ENCODE results near the gene SMCO4. TPM values are rescaled to one million over a fixed set of nuclear protein-coding genes. Genes with fewer than 3 reads are reported as not detected.
"Not testable (repeated sequence)": the region's sequence is repeated elsewhere in the genome, so short reads cannot be mapped to it uniquely, and the experiment has no call there.

SMCO4 gene
- total RNA-seq, 1 donor from 2014 or later: 26.5 TPM

DNA sequence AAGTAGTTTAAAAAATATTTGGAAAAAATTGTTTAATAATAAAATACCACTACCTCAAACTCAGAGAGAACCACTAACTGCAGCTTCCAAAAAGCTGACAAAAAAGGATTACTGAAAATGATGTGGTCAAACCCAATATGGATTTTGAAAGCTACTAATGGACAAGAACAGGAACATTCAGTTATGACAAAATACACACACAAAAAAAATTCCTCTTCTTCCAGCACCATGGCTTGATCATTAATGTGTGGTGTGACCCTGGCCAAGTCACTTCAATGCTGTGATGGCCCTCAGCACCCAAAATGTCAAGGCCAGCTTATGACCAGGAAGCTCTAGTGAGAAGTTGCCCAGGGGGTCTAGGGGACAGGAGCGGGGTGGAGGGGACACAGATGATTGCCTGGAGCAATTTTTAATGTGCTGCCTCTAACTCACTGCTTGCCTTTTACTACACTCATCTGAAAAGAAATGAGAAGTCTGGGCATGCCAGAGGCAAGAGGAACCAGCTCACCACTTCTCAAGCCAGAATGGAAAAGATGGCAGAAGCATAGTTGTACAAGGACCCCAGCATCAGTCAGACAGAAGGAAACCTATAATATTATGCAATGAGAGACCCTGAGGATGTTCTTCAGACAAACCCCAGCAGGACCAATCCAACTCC lies 2.2 kb downstream of the SMCO4 start:
- H3K9me3 Mint-ChIP-seq (ENCODE audit: low read depth): no peaks in the 10 kb centered on the region
- DNase-seq (ENCODE audit: low spot score, unreplicated experiment): no peak
- H3K36me3 Mint-ChIP-seq (ENCODE audit: insufficient read depth): no peaks in the 10 kb centered on the region
- TF ChIP-seq, protein P1, sequence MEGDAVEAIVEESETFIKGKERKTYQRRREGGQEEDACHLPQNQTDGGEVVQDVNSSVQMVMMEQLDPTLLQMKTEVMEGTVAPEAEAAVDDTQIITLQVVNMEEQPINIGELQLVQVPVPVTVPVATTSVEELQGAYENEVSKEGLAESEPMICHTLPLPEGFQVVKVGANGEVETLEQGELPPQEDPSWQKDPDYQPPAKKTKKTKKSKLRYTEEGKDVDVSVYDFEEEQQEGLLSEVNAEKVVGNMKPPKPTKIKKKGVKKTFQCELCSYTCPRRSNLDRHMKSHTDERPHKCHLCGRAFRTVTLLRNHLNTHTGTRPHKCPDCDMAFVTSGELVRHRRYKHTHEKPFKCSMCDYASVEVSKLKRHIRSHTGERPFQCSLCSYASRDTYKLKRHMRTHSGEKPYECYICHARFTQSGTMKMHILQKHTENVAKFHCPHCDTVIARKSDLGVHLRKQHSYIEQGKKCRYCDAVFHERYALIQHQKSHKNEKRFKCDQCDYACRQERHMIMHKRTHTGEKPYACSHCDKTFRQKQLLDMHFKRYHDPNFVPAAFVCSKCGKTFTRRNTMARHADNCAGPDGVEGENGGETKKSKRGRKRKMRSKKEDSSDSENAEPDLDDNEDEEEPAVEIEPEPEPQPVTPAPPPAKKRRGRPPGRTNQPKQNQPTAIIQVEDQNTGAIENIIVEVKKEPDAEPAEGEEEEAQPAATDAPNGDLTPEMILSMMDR (IDR thresholded peaks at IDR 0.05; ENCODE audit: unreplicated experiment): no peak
- H3K4me3 Mint-ChIP-seq (ENCODE audit: low read depth): peak overlapping the region; percentile 83
- H3K4me1 Mint-ChIP-seq (ENCODE audit: low read depth): peaks cover 9% of the 10 kb centered on the region
- peaks cover 8% of the 10 kb centered on the region for H3K27me3 Mint-ChIP-seq
- H3K27ac Mint-ChIP-seq: no peak overlapping the region

GRCh38 chr11:93540337-93540736 lies 2.9 kb downstream of the SMCO4 start:
- TF ChIP-seq, protein P1 (IDR thresholded peaks at IDR 0.05; ENCODE audit: unreplicated experiment): no peak
- Mint-ChIP-seq H3K4me1 (ENCODE audit: low read depth) (peaks cover 9% of the 10 kb centered on the region), H3K27me3 (peaks cover 5% of the 10 kb centered on the region), H3K27ac (no peak overlapping the region), H3K36me3 (ENCODE audit: insufficient read depth) (no peaks in the 10 kb centered on the region), H3K9me3 (ENCODE audit: low read depth) (no peaks in the 10 kb centered on the region), H3K4me3 (ENCODE audit: low read depth) (no peak overlapping the region)
- no peak for DNase-seq (ENCODE audit: low spot score, unreplicated experiment)

DNA sequence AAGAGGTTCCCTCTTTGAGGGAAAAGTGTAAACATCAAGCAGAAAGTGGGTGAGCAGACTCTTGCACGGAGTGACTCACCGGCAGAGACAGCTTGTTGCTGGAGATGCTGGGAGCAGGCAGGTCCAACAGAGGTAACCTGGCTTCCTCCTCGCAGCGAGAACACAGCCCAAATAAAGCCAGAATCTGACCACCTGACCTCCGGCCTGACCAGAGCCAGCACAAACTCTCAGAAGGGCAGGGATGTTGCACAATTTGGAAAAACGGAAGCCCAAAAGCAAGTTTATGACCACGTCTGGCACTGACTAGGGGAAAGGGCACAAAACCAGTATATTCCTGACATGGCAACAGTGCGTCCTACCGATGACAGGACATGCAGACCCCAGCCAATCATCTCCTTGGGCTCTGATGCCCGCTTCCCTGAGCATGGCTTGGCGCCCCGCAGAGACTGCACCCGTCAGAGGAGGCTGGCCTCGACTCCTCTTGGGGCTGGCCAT lies 5.4 kb downstream of the SMCO4 start:
- TF ChIP-seq, protein P1 (IDR thresholded peaks at IDR 0.05; ENCODE audit: unreplicated experiment): no peak
- Mint-ChIP-seq H3K4me1 (ENCODE audit: low read depth) (peaks cover 7% of the 10 kb centered on the region), H3K27ac (no peak overlapping the region), H3K27me3 (no peaks in the 10 kb centered on the region), H3K9me3 (ENCODE audit: low read depth) (no peaks in the 10 kb centered on the region), H3K36me3 (ENCODE audit: insufficient read depth) (no peaks in the 10 kb centered on the region), H3K4me3 (ENCODE audit: low read depth) (no peak overlapping the region)
- no peak for DNase-seq (ENCODE audit: low spot score, unreplicated experiment)

DNA sequence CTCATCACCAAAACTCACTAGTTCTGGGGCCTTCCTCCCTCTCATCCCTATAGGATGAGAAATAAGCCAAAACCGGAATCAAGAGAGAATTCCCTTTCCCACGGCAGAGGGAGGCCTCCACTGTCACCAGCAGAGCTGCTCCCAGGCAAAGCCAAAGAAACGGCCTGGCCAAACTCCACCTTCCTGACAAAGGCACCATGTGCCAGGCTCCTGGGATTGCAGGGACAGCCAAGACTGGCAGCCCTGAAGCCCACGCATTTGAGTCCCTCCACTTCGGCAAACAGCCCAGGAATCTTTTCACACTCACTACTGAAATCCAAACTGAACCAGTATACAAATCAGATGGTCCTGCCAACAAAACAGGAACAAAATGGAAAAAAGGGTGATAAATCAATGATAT lies 6.1 kb downstream of the SMCO4 start:
- DNase-seq (ENCODE audit: low spot score, unreplicated experiment): no peak
- H3K27ac Mint-ChIP-seq: no peak overlapping the region
- no peaks in the 10 kb centered on the region for H3K36me3 Mint-ChIP-seq (ENCODE audit: insufficient read depth)
- H3K9me3 Mint-ChIP-seq (ENCODE audit: low read depth): no peaks in the 10 kb centered on the region
- H3K4me1 Mint-ChIP-seq (ENCODE audit: low read depth): peaks cover 4% of the 10 kb centered on the region
- TF ChIP-seq, protein P1 (IDR thresholded peaks at IDR 0.05; ENCODE audit: unreplicated experiment): no peak
- H3K4me3 Mint-ChIP-seq (ENCODE audit: low read depth): no peak overlapping the region
- no peaks in the 10 kb centered on the region for H3K27me3 Mint-ChIP-seq

- H3K9me3 Mint-ChIP-seq (ENCODE audit: low read depth): no peaks in the 10 kb centered on the region
- DNase-seq (ENCODE audit: low spot score, unreplicated experiment): no peak
- no peak overlapping the region for H3K4me3 Mint-ChIP-seq (ENCODE audit: low read depth)
- H3K27me3 Mint-ChIP-seq: no peaks in the 10 kb centered on the region
- TF ChIP-seq, protein P1 (IDR thresholded peaks at IDR 0.05; ENCODE audit: unreplicated experiment): no peak
- H3K36me3 Mint-ChIP-seq (ENCODE audit: insufficient read depth): no peaks in the 10 kb centered on the region
- no peak overlapping the region for H3K27ac Mint-ChIP-seq
- peaks cover 7% of the 10 kb centered on the region for H3K4me1 Mint-ChIP-seq (ENCODE audit: low read depth)
Observed at GRCh38 chr11:93536101-93536861, 6.9 kb downstream of the SMCO4 start.

DNA sequence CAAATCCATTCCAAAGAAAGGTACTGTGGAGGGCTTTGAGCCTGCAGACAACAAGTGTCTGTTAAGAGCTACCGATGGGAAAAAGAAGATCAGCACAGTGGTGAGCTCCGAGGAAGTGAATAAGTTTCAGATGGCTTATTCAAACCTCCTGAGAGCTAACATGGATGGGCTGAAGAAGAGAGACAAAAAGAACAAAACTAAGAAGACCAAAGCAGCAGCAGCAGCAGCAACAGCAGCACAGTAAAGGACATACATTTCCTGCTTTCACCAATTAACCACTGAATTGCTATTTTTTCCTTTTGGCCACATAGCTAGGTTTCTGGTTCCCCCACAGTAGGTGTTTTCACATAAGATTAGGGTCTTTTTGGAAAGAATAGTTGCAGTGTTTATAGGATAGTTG lies 7.6 kb downstream of the SMCO4 start:
- not testable (repeated sequence) for H3K27ac Mint-ChIP-seq; H3K4me3 Mint-ChIP-seq (ENCODE audit: low read depth)

More for the DNA sequence above, 7.6 kb downstream of the SMCO4 start:
- DNase-seq (ENCODE audit: low spot score, unreplicated experiment); H3K27me3 Mint-ChIP-seq; H3K9me3 Mint-ChIP-seq (ENCODE audit: low read depth); H3K36me3 Mint-ChIP-seq (ENCODE audit: insufficient read depth): not testable (repeated sequence)
- H3K4me1 Mint-ChIP-seq (ENCODE audit: low read depth): peaks cover 14% of the 10 kb centered on the region

Data from progenitor cell of endocrine pancreas (in vitro differentiated cells).